Suprapubic skin (tissue), 4 donors: ENCODE measurements around the gene AHI1.

ENCODE experiments used
- CTCF ChIP-seq, 2 donors: fragments of 200-600 bp in 1 of 2; fragments of 450-650 bp in 1 of 2; sonication (generic) in 1 of 2; IDR thresholded peaks; one replicate each; pipeline ENCODE4 v1.5.1; 2016 to 2019; ENCODE audit warnings: antibody characterized with exemption in 2 of 2, mild to moderate bottlenecking in 1 of 2, moderate library complexity in 1 of 2
- EP300 ChIP-seq: sonication (generic); formaldehyde crosslinking; IDR thresholded peaks from one replicate; pipeline ENCODE4 v1.6.1; 2017; ENCODE audit warnings: antibody characterized with exemption
- POLR2A ChIP-seq, 2 donors: fragments of 450-650 bp; IDR thresholded peaks; one replicate each; pipeline ENCODE4 v1.6.1; 2017; ENCODE audit warnings: antibody characterized with exemption in 2 of 2, mild to moderate bottlenecking in 2 of 2, moderate library complexity in 2 of 2
- POLR2AphosphoS5 ChIP-seq, 3 donors: sonication (generic); formaldehyde crosslinking; IDR thresholded peaks; one replicate each; pipeline ENCODE4 v1.6.1; 2017; ENCODE audit warnings: antibody characterized with exemption in 3 of 3

DNA sequence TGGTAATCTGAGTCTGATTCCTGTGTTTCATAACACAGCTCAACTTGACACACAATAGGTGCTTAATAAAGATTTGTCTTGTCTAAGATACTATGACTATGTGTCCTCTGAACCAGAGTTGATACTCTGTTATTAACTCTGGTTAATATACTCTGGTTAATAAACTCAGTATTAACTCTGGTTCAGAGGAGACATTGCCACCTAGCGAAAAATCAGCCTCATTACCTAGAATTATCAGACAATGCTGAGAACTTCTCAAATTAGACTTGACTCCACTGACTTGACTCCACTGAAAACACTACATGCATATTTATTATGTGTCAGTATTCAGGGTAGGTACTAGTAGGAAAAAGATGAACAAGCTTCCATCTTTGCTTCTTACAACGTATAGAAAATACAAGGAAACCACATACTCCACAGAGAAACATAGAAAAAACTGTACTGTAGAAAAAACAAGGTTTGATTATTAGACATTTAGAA lies 73.9 kb downstream of the AHI1 start:
- TF ChIP-seq CTCF (IDR thresholded peaks at IDR 0.05) (peak; percentile 20 to 59), POLR2AphosphoS5 (IDR thresholded peaks at IDR 0.05) (no peak), EP300 (no peak), POLR2A (IDR thresholded peaks at IDR 0.05) (no peak)
